GM12864 (cell line): ENCODE results near the gene DIMT1.

ENCODE experiments used
- DNase-seq: peaks from one replicate; pipeline ENCODE4 v3.0.0-alpha.2; 2011; ENCODE audit warnings: low read depth
- H3K4me3 ChIP-seq: 2 replicates; pipeline ENCODE4 v1.5.1; 2011; ENCODE audit warnings: mild to moderate bottlenecking, low read depth, low read length, control low read depth
- TF ChIP-seq, protein P1 (sequence below): IDR thresholded peaks from 2 replicates; pipeline ENCODE4 v1.5.1; 2011; ENCODE audit warnings: low read depth, mild to moderate bottlenecking, moderate library complexity, low read length, control low read depth, inconsistent platforms; ENCODE audit errors: missing control alignments

The DIMT1 gene

DNA sequence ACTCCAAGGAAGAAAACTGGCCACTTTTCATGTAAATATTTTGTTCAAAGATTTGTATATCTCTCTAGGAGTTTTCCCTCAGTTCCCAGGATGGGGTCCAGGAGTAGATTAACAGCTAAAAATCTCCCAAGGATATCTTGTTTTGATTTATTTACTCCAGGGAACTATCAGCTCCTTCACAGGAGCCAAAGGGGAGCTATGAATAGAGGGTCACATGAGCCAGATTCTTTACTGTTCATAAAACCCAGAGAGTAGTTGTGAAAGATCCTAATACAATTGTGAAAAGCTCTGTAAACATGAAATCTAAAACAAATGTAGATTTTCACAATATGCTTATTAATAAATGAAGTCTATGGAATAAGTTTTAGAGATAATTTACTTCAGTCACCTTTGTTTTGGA lies 16.9 kb downstream of the DIMT1 start:
- TF ChIP-seq, protein P1, sequence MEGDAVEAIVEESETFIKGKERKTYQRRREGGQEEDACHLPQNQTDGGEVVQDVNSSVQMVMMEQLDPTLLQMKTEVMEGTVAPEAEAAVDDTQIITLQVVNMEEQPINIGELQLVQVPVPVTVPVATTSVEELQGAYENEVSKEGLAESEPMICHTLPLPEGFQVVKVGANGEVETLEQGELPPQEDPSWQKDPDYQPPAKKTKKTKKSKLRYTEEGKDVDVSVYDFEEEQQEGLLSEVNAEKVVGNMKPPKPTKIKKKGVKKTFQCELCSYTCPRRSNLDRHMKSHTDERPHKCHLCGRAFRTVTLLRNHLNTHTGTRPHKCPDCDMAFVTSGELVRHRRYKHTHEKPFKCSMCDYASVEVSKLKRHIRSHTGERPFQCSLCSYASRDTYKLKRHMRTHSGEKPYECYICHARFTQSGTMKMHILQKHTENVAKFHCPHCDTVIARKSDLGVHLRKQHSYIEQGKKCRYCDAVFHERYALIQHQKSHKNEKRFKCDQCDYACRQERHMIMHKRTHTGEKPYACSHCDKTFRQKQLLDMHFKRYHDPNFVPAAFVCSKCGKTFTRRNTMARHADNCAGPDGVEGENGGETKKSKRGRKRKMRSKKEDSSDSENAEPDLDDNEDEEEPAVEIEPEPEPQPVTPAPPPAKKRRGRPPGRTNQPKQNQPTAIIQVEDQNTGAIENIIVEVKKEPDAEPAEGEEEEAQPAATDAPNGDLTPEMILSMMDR: no peak
- no peak overlapping the region for H3K4me3 ChIP-seq
- DNase-seq: no peak

DNA sequence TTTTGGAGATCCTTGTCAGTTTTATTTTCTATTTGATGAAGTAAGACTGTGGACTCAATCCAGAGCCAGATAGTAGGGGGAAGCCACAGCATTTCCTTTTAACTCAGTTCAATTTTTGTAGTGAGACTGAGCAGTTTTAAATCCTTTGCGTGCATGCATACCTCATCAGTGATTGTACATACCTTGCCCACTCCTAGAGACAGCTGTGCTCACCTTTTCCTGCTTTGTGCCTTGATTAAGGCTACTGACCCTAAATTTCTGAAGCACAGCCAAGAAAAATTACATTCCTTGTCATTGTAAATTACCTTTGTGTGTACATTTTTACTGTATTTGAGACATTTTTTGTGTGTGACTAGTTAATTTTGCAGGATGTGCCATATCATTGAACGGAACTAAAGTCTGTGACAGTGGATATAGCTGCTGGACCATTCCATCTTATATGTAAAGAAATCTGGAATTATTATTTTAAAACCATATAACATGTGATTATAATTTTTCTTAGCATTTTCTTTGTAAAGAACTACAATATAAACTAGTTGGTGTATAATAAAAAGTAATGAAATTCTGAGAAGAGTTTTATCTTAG lies 17.8 kb downstream of the DIMT1 start:
- no peak for DNase-seq
- H3K4me3 ChIP-seq: no peak overlapping the region
- TF ChIP-seq, protein P1: no peak

DNA sequence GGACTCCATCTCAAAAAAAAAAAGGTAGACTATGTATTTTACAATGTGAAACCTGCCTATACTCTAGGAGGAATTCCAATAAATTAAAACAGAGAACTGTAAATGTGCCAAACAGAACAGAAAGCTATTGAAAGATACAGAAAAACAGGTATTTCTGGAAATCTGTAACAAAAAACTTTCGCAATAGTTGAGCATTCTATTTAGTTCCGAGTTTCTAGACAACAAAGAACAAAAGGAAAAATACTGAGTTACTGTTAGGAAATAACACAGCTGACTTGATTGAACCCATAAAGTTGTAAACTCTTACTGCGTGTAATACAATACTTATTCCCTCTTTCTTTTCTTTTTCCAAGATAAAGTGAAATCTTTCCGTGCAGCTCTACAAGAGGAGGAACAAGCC lies 18.6 kb downstream of the DIMT1 start:
- no peak for DNase-seq
- H3K4me3 ChIP-seq: no peak overlapping the region
- TF ChIP-seq, protein P1: no peak

DNA sequence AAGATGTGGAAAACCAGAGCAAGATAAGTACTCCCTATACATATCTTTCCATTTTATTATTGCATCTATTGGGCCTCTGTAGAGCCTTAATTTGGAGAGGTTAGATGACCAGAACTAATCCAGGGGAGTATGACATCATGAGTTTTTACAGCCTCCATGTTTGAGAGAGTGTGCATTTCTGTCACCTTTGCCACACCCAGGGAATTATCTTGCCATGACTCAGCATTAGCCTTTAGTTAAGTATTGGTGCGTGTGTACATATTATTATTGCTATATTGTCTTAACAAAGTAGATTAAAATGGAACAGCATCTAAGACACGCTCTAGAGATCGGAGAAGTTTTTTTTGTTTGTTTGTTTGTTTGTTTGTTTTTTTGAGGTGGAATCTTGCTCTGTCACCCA lies 27.6 kb downstream of the DIMT1 start:
- no peak for DNase-seq
- H3K4me3 ChIP-seq: no peak overlapping the region
- TF ChIP-seq, protein P1: no peak

DNA sequence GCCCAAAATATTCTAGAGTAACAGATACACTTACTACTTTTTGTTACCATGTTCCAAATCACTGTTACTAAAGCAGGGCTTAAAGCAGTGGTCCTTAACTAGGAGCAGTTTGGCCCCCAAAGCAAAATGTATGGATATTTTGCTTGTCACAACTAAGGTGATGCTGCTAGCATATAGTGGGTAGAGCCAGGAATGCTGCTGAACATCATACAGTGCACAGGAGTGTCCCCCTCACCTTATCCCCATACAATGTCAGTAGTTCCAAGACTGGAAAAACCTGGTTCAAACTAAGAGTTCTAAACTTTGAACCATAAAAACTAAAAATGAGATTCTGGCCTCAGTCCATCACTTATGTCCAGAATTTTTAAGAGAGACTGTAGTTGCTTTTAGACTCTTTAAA lies 28.1 kb downstream of the DIMT1 start:
- TF ChIP-seq, protein P1: no peak
- no peak for DNase-seq
- H3K4me3 ChIP-seq: no peak overlapping the region

DNA sequence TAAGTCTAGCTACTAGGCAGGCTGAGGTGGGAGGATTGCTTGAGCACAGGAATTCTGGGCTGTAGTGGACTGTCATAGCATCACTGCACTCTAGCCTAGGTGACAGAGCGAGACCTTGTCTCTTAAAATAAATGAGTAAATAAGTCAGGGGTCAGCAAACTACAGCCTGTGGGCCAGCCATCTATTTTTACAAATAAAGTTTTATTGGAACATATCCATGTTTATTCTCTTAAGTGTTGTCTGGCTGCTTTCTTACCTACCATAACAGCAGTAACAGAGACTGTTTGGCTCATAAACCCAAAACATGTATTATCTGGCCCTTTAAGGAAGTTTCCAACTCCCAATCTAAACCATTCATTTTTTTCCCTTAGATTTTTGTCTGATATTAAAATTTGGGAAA lies 29.6 kb downstream of the DIMT1 start:
- no peak for DNase-seq
- no peak overlapping the region for H3K4me3 ChIP-seq
- TF ChIP-seq, protein P1: no peak

DNA sequence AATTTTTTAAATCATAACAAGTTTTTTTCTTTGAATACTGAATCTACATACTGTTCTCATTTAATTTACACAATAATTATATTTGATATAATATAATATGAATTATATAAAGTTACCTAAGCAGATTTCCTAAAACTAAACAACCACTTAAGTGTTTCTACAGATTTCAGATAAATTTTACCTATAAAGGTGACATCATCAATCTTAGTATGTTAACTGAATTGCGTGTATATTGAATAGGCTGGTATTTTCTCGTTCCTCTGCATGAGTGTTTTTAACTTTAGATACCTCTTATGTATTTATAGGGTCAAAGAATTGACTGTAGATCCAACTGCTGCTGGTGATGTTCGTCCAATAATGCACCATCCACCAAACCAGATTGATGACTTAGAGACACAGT lies 30.3 kb downstream of the DIMT1 start:
- TF ChIP-seq, protein P1: no peak
- DNase-seq: no peak
- H3K4me3 ChIP-seq: no peak overlapping the region
